Hematopoietic multipotent progenitor cell treated with erythropoietin and hydrocortisone succinate and interleukin-3 and kit ligand, for 15 days (in vitro differentiated cells): ENCODE data around the gene MC2R.
"Not testable (repeated sequence)": the region's sequence is repeated elsewhere in the genome, so short reads cannot be mapped to it uniquely, and the experiment has no call there.

ENCODE experiments used
- DNase-seq: peaks from one replicate; pipeline ENCODE4 v3.0.0-alpha.2; 2015; ENCODE audit warnings: low spot score

The MC2R gene

DNA sequence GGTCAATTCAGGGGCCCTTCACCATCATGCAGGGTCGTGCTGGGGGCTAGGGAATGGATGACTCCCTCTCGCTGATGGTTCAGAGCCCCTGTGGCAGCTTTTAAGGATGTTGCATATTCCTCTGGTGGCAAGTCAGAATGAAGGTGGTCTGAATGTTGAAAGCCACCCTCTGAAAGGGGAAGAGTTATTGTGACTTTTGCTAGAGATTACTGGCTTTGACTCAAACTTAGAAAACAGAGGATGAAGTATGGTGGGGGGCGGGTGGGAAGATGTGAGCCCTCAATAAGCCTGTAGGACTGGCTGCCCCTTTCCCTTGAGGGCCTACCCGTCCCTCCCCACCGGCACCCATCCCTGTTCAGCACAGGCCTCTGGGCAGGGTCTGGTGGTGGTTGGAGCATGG lies 23.2 kb downstream of the MC2R start:
- no peak for DNase-seq

DNA sequence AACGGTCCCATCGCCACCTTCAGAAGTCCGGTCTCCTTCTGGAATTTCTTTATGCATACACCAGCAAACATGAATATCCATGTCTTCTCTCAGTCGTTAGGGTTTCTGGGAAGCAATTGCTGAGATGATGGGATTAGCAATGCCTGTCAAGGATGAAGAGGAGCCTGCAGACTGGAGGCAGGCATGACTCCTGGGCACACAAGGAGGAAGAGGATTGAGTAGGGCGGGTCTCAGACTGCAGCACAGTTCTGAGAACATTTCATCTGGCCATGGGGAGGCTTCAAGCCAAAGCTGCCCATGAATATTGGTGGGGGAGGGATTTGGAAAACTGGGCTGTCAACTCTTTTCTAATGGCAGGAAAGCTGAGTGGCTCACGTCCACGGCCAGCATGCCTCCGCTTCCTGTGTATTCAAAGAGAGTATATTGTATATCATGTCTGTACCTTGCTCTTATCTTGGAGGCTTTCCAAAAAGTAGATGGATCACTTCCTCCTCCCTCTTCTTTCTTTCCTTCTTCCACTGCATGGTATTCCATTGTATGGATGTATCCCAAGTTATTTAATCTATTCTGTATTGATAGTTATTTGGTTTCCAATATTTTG lies 24.5 kb downstream of the MC2R start:
- DNase-seq = no peak

DNA sequence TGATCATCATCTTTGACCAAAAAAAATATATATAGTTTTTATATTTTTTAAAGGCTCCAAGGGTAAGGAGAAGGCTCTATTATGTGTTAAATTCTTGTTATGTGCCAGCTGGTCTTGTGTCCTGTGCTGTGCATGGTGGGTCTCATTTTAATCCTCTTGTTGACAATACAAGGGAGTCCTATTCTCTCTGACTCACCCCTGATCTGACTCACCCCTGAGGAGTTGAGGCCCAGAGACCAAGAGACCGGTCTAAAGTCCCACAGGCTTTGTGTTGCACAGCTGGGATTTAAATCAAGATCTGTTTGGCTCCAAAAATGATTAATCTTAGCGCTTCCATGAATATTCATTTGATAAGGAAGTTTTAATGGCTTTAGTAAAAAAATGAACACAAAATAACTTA lies 25.7 kb downstream of the MC2R start:
- no peak for DNase-seq

DNA sequence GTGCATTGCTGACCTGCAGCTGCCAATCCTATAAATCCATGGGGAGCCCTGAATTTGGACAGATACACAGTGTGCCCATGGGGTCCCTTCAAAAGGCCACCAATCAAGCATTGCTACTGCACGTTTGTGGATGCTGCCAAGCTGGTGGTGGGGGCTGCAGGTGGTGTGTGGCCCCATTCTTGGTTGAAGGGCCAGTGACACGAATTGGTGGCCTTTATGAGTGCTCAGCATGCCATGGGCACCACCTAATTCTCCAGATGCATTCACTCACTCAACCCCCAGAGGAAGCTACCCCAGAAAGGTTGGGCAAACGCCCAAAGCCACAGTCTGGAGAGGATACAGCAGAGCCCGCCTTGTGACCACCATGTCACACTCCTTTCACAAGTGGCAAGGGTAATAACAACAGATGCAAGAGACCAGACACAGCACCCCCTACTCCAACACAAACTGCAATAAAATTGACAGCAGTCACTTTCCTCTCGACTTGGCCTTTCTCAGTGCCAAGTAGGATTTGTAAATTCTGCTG lies 27.1 kb downstream of the MC2R start:
- no peak for DNase-seq

DNA sequence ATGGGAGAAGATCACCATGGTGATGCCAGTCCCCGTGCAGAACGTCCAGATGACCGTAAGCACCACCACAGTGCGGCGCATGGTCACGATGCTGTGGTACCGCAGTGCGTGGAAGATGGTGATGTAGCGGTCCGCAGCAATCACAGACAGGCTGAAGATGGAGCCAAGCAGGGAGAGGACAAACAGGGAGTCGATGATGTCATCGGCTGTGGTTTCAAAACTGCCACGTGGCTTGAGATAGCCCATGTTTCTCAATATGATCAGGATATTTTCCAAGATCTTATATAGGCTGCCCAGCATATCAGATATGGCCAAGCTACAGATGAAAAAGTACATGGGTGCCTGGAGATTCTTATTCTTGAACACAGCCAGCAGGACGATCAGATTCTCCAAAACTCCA lies 30.3 kb downstream of the MC2R start:
- DNase-seq = no peak

DNA sequence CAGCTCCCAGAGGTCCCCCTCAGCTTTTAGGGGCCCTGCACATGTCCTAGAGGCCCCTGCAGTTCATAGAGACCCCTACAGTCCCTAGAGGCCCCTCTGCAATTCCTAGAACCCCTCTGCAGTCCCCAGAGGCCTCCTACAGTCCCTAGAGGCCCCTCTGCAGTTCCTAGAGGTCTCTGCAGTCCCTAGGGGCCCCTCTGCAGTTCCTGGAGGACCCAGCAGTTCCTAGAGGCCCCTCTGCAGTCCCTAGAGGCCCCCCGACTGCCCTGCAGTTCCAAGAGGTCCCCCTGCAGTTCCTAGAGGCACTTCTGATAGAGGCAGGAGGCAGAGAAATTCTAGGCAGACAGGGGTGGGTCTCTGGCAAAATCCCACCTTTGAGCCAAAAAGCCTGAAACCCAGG lies 35.4 kb downstream of the MC2R start:
- DNase-seq = no peak

DNA sequence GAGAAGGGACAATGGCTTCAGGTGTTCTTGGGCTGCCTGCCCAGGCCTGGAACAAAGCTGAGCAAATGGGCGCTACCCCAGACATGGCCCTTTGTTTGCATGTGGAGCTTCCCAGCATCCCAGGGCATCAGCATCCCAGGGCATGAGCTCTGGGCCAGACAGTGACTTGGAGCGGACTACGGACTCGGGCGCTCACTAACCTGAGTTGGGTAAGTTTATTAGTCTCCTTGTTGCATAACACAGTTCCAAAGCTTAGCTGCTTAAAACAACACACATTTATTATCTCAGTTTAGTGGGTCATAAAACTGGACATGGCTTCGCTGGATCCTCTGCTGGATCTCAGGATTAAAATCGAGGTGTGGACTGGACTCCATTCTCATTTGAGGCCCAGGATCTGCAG lies 35.8 kb downstream of the MC2R start:
- no peak for DNase-seq

DNA sequence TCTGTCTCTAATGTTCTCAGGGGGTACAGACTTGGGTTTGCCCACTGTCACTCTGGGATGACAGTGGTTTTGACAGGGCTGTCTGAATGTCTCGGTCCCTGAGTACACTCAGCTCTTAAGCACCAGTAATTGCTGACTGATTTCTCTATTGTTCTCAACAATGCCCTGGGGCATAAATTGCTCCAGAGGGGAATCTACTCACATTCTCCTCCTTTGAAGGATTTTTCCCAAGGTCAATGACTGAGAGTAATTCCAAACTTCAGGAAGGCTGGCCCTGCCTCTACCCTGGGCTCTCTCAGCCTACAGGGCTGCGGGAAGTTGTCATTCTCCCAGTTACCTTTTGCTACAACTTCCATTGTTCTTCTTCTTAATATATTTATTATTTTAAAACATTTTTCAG lies 36.5 kb downstream of the MC2R start:
- DNase-seq = no peak

DNA sequence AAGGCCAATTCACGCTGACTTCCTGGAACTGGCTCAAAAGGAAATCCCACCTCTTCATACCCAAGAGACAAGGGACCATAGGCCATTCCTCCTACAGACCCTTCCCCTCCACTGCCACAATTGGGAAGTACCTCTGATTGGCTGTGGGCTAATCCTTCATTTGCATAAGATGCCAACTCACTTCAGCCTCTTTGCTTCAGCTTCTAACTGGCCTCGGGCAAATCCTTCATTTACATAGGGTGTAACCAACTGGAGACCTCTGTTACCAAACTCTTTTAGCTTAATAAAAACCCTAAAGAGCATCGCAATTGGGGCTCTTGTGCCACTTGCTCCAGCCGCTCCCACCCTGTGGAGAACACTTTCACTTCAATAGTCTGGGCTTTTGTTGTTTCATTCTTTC lies 38.2 kb downstream of the MC2R start:
- DNase-seq = no peak

DNA sequence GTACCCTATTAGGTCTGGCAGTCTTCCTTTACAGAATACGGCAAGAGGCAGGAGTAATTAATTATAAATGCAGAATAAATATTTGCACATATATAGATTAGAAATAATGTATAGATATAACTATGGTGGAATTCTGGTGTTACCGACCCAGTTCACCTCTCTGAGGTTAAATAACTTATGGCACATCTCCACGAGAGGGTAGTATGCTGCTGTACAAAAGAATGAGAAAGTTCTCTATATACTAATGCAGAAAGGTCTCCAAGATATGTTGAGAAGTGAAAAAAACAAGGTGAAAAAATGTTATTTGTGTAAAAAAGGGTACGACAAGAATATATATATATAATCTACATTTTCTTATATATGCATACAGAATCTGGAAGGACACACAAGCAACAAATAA lies 40.8 kb downstream of the MC2R start:
- no peak for DNase-seq

DNA sequence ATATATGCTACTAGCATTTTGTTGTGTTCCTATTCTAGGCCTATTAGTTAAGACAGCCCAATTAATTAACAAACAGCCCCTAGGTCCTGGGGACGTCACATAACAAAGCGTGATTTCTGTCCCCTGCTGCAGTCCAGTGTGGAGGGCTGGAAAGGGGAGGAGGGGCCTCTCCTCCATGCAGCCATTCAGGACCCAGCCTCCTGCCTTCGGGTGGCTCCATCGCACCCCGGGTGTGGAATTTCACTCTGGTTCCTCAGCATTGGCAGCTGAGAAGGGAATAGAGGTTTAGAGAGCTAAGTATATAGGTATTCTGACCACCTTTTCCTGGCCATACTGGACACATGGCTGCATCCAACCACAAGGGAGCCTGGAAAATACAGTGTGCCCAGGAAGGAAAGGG lies 42.4 kb downstream of the MC2R start:
- no peak for DNase-seq

DNA sequence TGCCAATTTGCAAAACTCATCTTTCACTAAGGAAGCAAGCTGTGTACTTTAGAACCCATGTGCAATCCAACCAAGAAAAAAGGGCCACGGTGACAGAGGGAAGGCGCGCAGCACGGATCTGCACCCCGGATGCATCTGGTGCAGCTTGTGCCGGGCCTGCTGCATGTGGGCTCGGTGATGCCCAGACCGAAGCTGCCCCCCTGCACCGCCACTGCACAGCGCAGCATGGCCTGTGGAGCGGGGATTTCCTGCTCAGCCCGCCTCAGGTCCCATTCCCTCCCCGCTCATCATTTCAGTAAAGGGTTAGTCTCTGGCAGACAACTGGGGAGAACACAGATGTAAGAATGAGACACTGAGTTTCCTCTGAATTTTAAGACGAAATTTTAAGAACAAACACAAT lies 43.0 kb downstream of the MC2R start:
- no peak for DNase-seq

DNA sequence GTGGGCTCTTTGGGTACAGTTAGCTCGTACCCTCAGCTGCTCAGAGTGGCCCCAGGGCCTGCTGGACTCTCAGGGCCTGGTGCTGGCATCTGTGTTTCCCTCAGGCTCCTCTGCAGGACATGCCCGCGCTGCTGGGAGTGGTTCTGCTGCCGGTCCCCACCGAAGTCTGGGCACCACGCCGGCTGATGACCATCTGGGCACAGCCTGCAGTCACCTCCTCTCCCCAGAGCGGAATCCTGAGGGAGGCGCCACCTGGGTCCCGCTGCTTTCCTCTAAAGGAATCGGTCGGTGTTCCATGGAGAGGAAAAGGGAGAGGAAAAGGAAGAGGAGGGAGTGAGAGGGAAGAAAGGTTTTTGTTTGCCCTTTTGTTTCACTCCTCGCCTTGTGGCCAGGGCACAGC lies 43.6 kb downstream of the MC2R start:
- no peak for DNase-seq

DNA sequence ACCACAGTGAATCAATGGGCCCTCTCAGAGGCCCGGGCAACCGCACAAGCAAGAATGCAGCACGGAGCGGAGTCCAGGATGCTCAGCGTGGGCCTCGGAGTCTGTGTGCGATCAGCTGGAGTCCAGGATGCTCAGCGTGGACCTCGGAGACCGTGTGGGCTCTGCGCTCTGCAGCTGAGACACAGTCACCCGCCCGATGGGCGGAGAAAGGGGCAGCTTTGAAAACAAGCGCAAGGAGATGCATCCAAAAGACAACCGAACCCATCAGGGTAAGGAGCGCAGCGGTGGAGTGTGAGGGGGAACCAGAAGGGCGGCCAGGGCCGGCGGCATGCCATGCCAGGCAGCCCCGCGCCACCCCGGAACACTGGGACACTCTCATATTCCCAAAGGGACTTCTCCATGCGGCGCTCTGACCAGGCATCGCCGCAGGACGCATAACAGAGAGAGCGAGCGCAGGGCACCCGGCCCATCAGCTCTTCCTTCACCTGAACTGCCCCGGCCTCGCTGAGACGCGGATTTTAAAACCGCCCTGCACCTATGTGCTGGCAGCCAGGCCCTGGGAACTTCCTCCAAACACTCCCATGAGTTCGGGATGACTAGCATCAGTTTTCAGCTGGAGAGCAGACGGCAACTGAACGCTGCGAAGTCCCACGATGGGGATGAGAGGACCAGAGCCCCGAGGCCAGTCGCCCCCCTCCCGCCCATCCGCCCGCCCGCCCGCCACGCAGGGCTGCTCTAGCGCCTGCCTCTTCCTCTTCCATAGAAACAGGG lies 46.6 kb downstream of the MC2R start:
- no peak for DNase-seq

DNA sequence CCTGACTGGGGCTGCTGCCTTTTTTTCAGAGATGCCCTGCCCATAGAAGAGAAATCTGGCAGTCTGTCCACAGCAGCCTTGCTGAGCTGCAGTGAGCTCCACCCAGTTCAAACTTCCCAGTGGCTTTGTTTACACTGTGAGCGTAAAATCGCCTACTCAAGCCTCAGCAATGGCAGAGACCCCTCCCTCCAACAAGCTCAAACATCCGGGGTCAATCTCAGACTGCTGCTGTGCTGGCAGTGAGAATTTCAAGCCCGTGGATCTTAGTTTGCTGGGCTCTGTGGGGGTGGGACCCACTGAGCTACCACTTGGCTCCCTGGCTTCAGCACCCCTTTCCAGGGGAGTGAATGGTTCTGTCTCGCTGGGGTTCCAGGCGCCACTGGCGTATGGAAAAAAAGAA lies 52.4 kb downstream of the MC2R start:
- not testable (repeated sequence) for DNase-seq

DNA sequence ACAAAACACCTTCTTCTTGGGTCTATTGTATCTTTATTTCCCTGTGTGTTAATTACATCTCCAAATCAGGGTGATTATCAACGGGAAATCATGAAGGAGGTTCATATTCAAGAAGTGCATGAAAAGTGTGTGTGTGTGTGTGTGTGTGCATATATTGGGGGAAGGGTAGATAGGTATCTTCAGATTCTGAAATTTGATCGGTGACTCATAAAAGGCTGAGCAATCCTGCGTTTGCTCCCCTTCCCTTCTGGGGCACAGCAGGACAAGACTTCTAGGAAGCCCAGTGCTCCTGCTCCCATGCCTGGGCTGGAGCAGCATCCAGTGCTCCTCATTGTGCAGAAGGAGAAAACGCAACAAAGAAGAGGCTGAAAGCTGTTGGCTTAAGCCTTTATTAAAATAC lies 65.5 kb downstream of the MC2R start:
- no peak for DNase-seq

DNA sequence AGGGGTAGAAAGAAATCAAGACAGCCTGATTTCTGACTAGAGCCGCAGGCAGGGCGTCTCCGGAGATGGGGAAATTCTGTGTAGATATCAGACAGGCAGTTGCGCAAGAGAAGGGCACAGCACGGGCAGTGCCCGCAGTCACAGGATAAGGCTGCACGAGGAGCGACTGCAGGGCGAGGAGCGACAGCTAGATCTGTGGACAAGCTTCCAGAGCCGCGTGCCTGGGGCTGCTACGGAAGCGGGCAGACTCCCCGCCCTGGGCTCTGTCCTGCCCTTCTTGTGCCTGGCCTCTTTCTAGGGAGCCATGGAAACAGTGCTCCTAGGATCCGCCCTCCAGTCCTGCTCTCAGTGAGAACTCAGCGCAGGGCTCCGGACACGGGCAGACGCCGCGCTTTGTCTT lies 78.8 kb downstream of the MC2R start:
- DNase-seq = no peak

DNA sequence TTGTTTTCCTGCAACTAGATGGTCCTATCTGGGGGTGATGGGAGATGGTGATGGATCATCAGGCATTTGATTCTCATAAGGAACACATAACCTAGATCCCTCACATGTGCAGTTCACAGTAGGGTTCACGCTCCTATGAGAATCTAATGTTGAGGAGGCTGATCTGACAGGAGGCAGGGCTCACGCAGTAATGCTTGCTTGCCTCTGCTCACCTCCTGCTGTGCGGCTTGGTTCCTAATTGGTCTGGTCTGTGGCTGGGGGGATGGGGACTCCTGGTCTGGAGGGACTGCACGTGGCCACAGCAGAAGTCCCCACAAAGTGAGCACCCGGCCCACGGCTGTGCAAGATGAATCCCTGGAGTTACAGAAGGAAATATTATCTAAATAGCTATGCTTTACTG lies 80.1 kb downstream of the MC2R start:
- no peak for DNase-seq

DNA sequence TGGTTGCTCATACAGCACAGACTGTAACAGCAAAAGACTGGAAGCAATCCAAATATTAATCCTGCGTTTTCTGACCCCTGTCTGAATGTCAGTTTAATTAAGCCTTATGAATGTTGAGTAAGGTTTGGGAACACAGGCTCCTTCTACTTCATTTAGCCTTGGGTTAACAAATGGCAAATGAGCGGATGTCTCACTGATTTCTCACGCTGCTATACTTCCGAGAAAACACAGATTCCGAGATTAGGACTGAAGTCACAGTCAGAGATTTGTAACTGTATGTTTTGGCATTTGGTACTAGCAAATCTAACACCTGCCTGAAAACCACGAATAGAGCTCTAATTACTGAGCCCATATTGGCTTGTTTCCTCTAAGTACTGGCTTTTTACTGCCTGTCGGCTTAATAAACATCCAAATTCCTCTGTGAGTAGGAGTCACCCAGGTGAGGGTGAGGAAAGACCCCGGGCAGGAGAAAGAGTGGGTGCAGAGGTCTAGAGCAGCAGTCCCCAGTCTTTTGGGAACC lies 80.8 kb downstream of the MC2R start:
- no peak for DNase-seq
